Measurements from ENCODE around the gene TASP1.
"Not testable (repeated sequence)": the region's sequence is repeated elsewhere in the genome, so short reads cannot be mapped to it uniquely, and the experiment has no call there.

The TASP1 gene, protein sequence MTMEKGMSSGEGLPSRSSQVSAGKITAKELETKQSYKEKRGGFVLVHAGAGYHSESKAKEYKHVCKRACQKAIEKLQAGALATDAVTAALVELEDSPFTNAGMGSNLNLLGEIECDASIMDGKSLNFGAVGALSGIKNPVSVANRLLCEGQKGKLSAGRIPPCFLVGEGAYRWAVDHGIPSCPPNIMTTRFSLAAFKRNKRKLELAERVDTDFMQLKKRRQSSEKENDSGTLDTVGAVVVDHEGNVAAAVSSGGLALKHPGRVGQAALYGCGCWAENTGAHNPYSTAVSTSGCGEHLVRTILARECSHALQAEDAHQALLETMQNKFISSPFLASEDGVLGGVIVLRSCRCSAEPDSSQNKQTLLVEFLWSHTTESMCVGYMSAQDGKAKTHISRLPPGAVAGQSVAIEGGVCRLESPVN

GRCh38 chr20:13638496-13639149, at the start of gene TASP1:
TSS of gene TASP1 (minus strand) at chr20:13638932. CDS start at chr20:13630078, 8,854 bp downstream.
- DNase-seq, result peak; percentile 82 to 92

GRCh38 chr20:13687815-13688214, 49.1 kb upstream of the TASP1 start:
- DNase-seq, result no peak

DNA sequence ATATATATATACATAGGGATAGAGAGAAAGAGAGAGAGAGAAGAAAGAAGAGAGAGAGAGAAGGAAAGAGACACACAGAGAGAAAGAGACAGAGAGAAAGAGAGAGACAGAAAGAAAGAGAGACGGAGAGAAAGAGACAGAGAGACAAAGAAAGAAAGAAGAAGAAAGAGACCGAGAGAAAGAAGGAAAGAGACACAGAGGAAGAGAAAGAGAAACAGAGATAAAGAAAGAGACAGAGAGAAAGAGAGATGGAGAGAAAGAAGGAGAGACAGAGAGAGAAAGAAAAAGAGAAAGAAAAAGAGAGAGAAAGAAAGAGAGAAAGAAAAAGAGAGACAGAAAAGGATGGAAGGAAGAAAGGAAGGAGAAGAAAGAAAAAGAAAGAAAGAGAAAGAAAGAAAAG, 46.9 kb upstream of the TASP1 start:
- DNase-seq, result no peak

- no peak for DNase-seq
These were observed 46.0 kb upstream of the TASP1 start for GRCh38 chr20:13684566-13685222.

DNA sequence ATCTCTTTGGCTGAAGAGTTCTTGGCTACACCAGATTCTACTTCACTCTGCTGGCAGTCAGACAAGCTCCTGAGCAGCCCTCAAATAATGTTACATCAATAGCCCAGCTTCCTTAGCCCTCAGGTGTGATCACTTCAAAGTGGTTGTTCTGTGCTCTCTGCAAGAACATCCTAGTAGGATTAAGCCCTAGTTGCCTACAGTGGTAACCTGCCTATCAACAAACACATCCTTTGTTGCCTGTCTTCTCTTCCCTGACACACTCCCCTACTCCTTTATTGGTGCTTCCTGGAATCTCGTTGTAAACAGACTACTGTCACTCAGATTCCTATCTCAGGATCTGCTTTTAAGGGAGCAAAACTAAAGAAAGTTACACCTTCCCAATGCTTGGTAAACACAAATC, 45.1 kb upstream of the TASP1 start:
- no peak for DNase-seq

DNA sequence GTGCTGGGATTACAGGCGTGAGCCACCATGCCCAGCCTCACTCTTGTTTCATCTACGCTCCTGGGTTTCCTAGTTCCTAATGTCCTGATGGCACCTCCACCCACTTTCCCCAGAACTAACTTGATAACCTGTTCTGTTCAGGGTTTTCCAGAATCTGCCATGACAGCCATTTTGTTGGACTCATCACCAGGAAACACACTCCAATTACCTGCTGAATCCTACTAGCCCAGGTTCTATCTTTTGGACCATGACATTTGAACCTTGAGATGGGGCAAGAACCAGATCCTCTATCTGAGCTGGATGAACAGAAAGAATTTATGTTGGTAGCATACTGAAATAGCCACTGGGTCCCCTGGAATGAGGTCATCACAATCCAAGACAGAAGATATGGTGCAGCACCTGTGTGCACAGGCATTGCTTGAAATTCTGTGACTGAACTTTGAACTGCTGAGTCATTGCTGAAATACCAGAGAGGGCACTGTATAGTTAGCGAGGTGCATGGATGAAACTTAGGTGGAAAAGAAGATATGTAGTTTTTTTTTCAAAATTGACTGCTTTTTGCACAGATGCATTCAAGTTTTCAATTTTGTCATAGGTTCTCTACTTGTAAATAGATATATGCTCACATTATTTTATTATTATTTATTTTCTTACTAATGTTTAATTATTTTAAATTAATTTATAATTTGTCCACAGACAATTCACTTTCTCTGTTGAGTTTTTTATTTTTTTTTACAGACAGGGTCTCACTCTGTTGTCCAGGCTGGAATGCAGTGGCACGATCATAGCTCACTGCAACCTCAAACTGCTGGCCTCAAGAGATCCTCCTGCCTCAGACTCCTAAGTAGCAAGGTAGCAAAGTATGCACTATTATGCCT, 42.8 kb upstream of the TASP1 start:
- no peak for DNase-seq

DNA sequence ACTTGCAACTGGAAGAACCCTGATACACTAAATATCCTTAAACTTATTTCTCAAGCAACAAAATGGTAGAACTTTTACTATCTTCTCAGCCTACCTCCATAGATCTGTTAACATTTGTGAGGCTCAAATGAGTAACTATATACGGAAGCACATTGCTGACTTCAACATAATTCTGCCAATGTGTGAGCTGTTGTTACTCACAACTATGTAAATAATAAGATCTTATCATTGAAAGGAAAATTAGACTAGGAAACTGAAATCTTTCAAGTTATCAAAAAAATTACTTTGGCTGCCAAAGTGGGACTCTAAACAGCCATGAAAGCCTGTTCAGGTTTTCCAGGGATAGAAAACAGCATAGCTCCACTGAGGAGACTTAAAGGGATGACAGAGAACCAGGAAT, 40.2 kb upstream of the TASP1 start:
- no peak for DNase-seq

DNA sequence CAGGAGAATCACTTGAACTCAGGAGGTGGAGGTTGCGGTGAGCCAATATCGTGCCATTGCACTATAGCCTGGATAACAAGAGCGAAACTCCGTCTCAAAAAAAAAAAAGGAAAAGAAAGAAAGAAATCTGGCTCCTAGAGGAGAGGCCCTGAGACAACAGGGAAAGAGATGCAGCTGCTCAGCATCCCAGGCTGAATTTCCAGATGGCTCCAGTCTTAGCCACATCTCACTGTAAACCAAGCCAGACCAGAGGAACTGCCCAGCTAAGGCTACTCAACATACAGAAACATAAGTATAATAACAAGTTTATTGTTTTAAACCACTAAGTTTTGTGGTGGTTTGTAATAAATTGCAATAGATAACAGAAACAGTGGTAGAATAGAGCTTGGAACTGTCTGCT, 38.5 kb upstream of the TASP1 start:
- DNase-seq, result no peak

DNA sequence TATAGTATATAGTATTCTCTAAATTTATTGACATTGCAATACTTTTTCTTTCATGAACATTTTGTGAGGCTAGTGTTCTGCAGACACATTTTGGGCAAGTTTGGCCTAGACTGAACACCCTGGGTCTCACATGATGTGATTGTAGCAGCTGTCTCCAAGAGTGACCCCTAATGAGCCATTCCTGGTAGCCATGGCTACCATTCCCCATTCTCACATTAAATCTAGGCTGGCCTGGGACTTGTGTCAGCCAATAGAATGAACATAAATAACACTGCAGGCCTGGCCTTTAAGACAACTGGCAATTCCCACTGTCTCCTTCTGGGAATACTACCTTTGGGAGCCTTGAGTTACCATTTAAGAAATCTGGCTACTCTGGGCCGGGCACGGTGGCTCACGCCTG, 38.0 kb upstream of the TASP1 start:
- DNase-seq, result no peak

GRCh38 chr20:13672690-13673089, 34.0 kb upstream of the TASP1 start:
- no peak for DNase-seq

DNA sequence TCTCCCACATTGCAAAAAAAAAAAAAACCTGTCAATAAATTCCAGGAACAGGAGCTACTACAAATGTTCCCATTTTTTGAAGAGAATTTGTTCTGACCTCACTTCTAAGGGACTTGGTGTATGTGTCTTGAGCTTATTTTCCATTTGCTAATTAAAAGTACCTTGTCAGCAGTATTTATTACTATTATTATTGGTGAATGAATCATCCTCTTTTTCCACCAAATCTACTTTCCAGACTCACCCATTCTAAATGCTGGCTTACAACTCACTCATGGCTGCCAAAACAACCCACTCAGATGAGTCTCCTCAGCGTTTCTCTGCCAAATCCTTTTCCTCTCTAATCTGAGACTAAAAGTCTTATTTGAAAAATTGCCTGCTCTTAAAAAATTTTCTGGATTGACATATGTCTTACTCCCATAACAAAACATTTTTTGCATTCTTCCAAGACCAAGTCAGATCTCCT, 33.2 kb upstream of the TASP1 start:
- DNase-seq, result no peak

DNA sequence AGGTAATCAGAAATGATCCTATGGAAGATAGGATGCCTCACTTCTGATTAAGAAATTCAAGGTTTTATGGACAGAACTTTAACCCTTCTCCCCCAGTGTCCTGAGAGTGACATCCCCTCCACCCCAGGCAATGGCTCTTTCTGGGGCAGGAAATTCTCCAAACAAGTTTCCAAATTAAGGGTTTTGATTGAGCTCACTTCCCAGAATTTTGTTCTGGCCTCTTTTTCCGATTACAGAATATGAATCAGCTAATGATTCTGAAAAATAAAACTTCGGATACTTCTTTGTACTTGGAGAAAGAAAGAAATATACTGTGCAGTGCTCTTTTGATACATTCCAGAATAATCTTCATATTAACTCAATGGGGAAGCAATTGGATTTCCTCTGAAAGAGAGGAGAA, 32.8 kb upstream of the TASP1 start:
- no peak for DNase-seq

DNA sequence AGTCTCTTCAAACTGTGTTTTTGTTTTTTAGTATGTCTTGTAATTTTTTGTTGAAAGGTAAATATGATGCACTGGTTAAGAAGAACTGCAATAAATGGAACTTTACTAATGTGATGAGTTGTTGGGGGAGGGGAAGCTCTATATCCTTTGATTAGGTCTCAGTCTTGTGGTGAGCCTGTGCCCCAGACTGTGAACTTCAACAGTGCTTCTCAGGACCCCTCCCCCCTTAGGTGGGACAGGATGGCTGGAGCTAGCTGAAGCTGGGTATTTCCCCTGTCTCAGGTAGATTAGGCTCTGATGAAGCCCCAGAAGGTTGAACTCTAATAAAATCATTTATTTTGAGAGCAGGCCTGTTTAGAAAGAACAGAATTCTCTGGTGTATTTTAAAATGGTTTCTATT, 31.4 kb upstream of the TASP1 start:
- DNase-seq, result no peak

DNA sequence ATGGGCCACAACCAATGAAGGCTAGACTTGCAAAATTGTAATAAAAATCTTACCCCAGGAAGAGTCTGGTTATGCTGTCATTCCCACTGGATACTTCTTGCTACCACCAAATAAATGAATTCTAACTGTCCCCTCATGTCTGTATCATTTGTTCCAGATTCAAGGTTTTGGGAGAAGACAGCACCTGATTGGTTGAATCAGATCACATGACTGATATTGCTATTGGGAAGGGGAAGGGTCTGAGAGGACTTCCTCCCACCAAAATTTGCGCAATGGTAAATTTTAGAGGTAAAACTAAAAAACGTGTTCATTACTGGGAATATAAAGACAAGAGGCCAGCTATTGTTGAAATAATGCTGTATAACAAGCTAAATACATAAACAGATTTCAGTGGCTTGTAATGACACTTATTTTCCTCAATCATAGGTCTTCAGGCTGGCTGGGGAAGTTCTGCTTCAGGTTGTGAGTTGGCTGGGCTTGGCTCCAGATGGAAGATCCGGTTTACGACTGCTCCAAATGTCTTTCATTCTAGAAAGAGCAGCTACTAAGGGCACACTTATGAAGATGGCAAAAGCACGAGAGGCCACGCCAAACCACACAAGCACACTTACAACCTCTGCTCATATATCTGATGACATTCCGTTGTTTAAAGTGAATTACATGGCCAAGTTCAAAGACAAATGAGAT, 27.1 kb upstream of the TASP1 start:
- DNase-seq, result no peak

DNA sequence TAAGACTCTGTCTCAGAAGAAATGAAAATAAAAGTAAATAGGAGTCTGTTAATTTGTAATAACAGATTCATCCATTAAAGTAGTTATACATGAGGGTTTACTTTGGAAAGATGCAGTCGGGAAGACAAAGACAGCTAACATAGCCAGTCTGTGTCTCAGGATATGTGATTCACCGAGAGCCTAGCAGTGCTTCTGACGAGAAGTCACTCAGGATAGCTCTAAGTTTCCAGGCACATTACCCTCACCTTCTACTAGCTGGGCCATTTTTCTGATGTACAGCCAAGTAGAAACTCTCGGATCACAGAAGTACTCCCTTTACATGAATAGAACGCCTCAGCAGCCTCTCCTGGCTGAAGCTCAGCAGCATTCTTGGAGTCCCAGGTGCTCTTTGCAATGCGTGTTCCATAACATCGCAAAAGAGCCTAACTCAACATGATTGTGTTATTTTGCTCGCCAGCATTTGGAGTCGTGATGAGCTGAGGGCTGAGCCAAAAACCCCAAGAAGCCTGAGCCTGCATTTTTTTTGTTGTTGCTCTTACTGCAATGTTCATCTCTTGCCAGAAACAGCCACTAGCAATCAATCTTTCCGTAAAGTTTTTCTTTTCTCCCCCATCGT, 22.4 kb upstream of the TASP1 start:
- no peak for DNase-seq

- DNase-seq, result no peak
These were observed 20.6 kb upstream of the TASP1 start for GRCh38 chr20:13659288-13659687.

- DNase-seq, result not testable (repeated sequence)
These were observed 19.3 kb upstream of the TASP1 start for GRCh38 chr20:13658060-13658459.

DNA sequence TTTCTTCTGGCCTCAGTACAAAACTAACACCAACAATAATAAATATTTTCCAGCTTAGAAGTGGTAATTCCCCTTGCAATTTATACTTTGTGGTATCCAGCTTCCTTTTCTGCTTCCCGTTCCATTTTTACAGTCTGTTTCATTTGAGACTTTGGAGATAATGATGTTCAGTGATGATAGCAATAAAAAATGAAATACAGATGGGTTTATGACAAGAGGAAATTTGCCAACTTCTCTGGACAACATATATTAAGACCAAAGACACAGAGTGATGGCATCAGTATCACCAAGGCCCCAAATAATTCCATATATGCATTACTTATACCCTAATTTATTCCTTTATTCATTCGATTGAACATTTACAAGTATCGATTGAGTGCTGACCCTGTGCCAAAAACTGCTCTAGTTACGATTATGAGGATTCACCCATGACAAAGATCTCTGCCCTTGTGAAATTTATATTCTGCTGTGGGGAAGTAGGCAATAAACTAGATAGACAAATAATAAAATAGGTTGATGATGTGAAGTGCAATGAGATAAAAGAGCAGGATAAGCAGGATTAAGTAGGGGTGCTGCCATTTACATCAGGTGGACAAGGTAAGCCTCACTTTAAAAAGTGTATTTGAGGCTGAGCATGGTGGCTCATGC, 18.1 kb upstream of the TASP1 start:
- DNase-seq, result no peak

- DNase-seq, result no peak
These were observed 15.8 kb upstream of the TASP1 start for GRCh38 chr20:13654463-13655023.

GRCh38 chr20:13650474-13650873, 11.7 kb upstream of the TASP1 start:
- DNase-seq, result no peak
